ENCODE data around the gene OGFR.
A peak's percentile ranks its signal among the peaks of the same experiment; 100 is the strongest.

OGFR gene

DNA sequence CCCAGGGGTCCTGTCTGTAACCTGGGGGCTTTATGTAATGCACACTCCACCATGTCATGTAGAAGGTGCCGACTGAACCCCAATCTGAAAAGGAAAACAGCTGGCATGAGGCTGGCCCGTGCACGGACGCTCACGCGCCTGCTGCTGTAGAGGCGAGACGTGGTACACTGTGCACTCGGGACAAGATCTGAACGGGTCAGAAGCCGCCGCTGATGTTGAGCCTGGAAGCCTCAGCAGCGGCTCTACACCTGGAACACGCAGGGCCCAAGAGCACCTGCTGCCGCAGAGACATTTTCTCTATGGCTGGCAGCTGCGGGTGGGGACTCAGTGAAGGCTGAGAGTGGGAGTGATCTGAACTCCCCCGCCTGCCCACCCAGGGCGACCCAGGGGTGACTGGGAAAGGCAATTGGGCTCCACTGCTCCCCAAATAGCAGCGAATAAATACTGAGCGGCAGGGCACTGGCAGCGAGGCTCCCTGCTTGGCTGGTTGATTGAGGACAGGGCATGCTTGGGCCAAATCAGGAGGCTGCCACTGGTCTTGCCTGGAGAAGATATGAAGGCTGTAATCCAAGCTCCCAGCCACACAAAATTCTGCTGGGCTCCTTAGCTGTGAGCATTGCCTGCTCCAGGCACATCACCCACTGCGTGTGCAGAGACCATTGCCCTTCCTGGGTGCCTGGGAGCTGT is 2.5 kb upstream of the OGFR start:
- DNase-seq = no peak

DNA sequence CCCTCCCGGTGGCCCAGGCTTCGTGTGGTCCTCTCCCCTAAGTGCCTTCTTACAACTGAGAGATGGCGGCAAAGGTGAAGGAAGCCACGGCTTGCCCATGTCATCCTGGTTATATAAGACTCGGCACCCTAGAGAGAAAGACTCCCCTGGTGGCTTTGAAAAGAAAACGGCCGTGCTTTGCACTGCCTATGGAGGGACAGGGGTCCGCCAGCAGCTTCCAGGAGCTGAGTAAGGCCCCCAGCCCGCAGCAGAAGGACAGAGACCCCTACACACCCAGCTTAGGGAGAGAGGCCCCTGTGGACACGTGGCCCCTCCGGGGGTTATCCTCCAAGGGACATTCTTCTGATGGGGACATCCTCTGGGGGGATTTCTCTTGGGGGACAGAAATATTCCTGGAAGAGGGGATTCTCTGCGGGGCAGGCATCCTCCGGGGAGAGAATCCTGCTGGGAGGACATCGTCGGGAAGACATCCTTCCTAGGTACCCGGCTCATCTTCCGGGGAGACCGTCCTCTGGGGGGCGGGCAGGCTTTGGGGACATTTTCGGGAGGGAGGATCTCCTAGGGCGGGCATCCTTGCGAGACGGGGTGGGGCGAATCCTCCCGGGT is 511 bp upstream of the OGFR start:
- DNase-seq = no peak

- no peak for DNase-seq
These were observed 598 bp downstream of the OGFR start for GRCh38 chr20:62805155-62805710.

DNA sequence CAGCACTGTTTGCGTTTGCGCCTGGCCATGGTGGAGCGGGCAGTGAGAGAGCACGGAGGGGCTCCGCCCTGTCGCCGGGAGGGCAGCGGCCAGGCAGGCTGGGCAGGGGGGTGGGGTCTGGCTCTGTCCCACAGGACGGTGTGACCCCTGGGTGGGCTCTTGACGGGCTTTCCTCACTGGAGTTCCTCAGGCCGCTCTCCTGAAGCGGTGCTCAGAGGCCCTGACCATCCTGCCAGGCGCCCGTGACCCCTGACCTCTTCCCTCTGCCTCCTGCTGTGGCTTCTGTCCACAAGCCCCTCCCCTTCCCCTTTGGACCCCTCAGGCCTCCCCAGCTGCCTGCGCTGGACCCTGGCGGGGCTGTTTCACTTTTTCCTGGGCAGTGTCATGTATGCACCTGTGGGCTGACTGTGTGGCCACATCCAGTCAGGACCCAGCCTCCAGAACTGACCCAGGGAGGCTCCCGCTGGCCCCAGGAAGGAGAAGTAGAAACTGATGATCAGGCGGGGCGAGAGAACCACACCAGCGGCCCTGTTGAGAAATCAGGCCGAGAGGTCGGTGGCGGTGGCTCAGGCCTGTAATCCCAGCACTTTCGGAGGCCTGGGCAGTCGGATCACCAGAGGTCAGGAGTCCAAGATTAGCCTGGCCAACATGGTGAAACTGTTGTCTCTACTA is 1.2 kb downstream of the OGFR start:
- no peak for DNase-seq

DNA sequence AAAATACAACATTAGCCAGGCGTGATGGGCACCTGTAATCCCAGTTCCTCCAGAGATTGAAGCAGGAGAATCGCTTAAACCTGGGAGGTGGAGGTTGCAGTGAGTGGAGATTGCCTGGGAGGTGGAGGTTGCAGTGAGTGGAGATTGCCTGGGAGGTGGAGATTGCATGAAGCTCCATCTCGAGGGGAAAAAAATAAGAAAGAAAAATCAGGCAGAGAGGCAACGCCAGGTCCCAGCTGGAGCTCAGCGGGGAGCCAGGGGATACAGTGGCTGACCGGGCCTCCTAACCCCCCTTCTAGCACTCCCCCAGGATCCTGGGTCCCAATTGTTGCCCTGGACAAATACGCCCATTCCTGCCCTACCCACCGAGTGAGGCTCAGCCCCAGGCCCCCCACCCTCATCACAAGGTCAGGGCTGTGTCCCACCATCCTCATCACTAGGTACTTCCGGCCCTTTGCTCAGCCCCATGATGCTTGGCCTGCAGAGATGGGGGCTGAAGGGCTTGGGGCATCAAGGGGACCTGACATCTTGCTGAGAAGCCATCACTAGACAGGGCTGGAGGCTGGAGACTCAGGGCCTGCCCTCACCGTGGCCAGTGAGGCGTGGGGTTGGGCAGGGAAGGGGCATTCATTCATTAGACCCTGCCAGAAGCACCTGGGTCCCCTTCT is 1.9 kb downstream of the OGFR start:
- DNase-seq = no peak

DNA sequence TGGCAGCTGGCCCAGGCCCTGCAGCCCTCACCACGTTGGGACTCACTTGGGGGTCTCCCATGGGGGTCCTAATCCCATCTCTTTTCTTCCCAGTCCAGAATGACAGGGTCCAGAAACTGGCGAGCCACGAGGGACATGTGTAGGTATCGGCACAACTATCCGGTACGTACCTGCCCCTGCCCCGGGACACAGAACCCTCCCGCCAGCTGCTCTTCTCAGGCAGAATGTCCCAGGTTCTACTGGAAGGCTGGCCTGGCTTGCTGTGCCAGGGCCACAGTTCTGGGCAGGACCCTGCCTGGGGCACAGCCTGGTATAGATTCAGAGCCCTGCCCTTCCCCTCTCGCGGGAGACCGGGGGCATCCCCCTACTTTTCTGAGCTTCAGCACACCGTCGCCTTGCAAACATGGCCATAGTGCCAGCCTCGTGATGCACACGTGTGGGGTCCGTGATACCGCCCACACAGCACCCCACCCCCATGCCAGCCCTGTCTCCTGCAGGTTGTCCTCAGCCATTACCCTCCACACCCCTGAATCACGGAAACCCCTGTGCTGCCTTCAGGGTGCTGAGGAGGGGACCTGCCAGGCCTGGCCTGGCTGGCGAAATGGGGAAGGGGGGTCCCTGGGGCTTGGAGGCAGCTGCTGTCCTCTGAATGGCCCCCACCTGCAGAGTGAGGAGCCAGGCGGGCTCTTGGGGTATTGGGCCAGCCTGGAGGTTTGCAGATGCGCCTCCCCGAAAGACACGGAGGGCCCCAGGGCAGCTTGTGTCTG is 3.0 kb downstream of the OGFR start:
- no peak for DNase-seq

GRCh38 chr20:62808211-62808865 is 3.7 kb downstream of the OGFR start:
- DNase-seq = peak; percentile 78 to 81

DNA sequence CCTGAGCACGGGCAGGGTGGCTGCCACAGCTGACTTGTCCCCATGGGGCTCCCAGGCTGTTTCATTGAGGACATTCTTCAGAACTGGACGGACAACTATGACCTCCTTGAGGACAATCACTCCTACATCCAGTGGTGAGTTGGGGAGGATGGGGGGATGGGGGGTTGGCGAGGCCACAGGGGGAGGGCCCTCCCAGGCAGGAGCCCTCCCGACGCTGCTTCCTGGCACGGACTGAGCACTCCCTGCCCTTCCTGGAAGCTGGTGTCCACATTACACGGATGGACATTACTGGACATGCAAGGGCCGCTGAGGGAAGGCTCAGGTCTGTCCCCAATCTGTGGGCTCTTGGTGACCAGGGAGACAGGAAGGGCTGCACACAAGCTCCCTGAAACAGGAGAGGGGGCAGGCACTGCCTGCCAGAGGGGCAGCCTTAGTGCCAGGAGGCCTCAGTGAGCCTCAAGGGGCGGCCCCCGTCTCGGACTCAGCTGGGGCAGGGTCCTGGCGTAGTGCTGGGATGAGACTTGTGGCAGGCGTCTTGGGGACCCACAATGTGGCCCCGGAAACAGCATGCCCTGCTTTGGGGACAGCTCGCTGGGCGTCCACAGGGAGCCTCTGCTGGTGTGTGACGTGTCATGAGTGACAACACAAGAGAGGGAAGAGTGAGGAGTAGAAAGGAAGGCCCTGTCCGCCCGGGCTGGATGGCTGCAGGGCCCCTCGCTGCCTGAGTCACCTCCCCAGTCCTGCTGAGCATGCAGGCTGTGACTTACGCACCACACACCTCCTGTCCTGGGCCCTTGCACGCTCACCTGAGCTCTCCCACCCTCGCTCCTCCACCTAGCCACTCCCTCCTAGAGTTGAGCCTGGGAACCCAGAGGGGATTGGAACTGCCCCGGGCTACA is 5.1 kb downstream of the OGFR start:
- DNase-seq = no peak

DNA sequence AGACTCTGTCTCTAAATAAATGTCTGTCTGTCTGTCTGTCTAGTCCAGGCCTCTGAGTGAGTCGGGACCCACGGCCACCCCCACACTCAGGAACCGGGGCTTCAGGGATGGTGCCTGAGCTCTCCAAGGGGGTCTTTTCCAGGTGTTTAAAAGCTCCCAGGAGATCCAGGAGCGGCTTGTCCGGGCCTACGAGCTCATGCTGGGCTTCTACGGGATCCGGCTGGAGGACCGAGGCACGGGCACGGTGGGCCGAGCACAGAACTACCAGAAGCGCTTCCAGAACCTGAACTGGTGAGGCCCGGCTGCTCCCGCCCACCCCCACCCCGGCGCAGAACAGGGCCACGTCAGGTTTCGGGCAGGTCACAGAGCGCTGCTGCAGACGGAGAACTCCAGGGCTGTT is 6.7 kb downstream of the OGFR start:
- no peak for DNase-seq

DNA sequence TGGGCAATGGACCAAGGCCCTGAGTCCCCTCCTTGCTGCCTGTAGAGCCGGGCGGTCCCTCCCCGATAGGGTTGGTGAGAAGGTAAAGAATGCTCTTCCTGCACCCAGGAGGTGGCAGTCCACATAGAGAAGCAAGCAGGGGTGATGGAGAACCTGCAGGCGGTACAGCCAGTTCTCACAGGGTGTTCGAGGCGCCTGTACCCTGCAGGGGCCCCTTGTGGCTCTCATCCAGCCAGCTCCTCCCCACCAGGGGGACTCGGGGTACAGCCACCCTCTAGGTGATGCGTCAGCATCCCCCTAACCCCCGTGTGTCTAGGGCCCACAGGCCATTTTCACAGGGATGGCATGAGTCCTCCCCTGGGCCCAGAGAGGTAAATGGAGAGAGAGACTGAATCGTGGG is 7.1 kb downstream of the OGFR start:
- DNase-seq = no peak

DNA sequence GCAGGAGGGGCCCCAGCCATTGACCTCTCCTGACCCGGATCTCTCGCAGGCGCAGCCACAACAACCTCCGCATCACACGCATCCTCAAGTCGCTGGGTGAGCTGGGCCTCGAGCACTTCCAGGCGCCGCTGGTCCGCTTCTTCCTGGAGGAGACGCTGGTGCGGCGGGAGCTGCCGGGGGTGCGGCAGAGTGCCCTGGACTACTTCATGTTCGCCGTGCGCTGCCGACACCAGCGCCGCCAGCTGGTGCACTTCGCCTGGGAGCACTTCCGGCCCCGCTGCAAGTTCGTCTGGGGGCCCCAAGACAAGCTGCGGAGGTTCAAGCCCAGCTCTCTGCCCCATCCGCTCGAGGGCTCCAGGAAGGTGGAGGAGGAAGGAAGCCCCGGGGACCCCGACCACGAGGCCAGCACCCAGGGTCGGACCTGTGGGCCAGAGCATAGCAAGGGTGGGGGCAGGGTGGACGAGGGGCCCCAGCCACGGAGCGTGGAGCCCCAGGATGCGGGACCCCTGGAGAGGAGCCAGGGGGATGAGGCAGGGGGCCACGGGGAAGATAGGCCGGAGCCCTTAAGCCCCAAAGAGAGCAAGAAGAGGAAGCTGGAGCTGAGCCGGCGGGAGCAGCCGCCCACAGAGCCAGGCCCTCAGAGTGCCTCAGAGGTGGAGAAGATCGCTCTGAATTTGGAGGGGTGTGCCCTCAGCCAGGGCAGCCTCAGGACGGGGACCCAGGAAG is 7.7 kb downstream of the OGFR start:
- DNase-seq = no peak

GRCh38 chr20:62812907-62813200 is 8.2 kb downstream of the OGFR start:
- no peak for DNase-seq

DNA sequence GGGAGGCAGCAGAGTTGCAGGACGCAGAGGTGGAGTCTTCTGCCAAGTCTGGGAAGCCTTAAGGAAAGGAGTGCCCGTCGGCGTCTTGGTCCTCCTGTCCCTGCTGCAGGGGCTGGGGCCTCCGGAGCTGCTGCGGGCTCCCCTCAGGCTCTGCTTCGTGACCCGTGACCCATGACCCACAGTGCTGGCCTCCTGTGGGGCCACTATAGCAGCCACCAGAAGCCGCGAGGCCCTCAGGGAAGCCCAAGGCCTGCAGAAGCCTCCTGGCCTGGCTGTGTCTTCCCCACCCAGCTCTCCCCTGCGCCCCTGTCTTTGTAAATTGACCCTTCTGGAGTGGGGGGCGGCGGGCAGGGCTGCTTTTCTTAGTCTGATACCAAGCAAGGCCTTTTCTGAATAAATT is 9.0 kb downstream of the OGFR start:
- DNase-seq = no peak

DNA sequence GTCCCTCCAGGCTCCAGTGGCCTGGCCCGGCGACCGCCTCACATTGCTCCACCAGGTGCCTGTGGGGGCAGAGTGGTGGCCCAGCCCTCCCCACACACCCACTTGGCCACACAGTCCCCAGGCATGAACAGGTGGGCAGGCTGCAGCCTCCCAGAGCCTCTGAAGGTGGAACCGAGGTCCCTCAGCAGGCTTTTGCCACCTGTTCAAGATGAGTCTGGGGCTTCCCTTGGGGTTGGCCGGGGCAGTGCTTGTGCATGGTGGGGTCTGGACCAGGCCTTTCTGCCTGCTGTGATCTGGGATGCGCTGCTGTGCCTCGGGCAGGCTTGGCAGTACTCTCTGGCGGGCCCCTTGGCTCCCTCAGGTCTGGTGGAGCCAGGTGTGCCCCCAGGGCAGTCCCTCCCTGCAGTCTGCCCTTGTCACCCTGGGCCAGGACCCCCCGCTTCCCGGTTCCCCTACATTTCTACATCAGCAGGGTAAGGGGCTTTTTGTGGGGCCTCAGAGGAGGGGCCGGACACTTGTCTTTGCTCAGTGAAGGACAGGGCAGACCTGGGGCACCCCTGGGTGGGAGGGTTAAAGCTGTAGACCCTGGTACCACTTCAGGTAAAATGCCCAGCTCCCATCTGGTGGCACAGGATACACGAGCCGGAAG is 9.5 kb downstream of the OGFR start:
- DNase-seq = no peak

DNA sequence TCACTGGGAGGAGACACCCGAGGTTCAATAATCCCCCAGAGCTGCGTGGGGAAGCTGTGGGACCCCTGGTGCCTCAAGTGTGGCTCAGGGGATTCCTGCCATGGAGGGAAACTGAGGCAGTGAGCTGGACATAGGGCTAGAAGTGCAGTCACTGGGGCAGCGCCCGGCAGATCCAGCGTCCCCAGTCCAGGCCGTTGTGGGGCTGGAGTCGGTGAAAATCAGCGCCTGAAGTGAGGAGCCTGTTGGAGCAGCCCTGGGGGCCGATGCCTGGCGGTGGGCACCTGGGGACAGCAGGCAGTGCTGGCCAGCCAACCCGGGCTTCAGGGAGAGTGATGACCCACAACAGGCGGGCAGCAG is 10.1 kb downstream of the OGFR start:
- DNase-seq = no peak

- DNase-seq = no peak
These were observed 10.7 kb downstream of the OGFR start for GRCh38 chr20:62815066-62815991.

GRCh38 chr20:62816031-62816883 is 11.6 kb downstream of the OGFR start:
- DNase-seq = no peak
